ENCODE data around the gene AOPEP.

- TF ChIP-seq POLR2A (IDR thresholded peaks at IDR 0.05), result no peak
- TF ChIP-seq, protein P1, sequence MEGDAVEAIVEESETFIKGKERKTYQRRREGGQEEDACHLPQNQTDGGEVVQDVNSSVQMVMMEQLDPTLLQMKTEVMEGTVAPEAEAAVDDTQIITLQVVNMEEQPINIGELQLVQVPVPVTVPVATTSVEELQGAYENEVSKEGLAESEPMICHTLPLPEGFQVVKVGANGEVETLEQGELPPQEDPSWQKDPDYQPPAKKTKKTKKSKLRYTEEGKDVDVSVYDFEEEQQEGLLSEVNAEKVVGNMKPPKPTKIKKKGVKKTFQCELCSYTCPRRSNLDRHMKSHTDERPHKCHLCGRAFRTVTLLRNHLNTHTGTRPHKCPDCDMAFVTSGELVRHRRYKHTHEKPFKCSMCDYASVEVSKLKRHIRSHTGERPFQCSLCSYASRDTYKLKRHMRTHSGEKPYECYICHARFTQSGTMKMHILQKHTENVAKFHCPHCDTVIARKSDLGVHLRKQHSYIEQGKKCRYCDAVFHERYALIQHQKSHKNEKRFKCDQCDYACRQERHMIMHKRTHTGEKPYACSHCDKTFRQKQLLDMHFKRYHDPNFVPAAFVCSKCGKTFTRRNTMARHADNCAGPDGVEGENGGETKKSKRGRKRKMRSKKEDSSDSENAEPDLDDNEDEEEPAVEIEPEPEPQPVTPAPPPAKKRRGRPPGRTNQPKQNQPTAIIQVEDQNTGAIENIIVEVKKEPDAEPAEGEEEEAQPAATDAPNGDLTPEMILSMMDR (IDR thresholded peaks at IDR 0.05), result no peak
These were observed 98.6 kb downstream of the AOPEP start for GRCh38 chr9:94824913-94825610.
